GM15510 (cell line): ENCODE data around the gene INTS1.

Experiments used
- POLR2A ChIP-seq: IDR thresholded peaks from 3 replicates; pipeline ENCODE4 v1.6.1; 2011; ENCODE audit warnings: borderline replicate concordance; ENCODE audit not compliant: insufficient read length; ENCODE audit errors: extremely low read depth

INTS1 gene

DNA sequence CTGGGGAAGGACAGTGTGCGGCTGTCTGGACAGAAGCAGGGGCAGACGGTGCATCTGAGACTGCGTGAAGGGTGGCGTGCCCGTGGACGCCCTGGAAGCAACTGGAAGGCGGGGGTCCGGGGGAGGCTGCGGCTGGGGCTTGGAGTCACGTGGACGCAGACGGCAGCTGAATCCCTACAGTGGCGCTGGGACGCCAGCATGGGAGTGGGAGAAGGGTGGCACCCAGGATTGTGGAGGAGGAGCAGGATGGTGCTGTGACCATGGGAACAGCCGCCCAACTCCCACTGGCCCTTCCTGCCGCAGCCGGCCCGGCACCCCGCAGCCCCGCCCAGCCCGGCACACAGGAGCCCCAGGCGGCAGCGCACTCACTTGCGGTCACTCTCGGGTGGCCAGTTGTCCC lies 9.7 kb downstream of the INTS1 start:
- peak; percentile 11 for TF ChIP-seq POLR2A

DNA sequence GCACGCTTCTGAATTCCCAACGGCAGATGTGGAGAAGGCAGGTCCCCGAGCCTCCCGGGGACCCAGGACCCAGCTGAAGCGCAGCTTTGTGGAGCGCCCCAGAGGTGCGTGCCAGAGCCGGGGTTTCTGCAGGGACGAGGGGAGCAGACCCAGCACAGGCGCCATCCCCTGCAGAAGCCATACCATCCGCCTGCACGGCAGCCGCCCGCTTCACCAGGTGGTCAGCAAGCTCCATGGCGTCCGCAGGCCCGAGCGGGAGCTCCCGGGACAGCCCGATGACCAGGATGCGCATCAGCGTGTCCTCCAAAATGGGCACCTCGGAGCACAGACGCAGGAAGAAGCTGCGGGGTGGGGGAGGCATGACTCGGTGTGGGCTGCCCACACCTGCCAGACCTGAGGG lies 10.6 kb downstream of the INTS1 start:
- TF ChIP-seq POLR2A: no peak

DNA sequence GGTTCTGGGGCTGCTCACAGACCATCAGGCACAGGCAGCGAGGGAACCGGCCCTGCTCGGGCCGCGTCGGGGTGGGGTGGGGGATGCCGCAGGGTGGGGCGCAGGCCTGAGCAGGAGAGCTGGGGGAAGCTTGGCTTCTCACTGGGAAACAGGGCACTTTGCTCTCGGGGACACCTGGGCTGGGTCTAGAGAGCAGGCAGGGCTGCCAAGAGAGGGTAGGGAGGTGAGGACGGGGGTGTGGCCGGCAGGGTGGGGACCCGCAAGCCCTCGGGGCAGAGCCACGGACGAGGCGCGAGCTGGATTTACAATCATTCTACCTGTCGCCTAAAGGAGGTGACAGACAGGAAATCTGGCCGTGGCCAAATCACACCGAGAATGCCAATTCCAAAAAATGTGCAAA lies 11.1 kb downstream of the INTS1 start:
- no peak for TF ChIP-seq POLR2A

DNA sequence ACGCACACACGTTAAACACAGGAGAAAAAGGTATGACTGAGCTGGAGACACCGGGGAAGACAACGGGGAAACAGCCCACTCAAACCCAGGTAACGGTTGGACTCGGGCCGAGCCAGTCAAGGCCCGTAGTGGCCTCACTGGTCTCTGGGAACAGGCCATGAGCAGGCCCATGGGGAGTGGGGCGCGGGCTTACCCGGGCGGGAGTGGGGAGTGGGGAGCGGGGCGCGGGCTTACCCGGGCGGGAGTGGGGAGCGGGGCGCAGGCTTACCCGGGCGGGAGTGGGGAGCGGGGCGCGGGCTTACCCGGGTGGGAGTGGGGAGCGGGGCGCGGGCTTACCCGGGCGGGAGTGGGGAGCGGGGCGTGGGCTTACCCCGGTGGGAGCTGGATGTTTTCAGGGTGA lies 11.5 kb downstream of the INTS1 start:
- no peak for TF ChIP-seq POLR2A

DNA sequence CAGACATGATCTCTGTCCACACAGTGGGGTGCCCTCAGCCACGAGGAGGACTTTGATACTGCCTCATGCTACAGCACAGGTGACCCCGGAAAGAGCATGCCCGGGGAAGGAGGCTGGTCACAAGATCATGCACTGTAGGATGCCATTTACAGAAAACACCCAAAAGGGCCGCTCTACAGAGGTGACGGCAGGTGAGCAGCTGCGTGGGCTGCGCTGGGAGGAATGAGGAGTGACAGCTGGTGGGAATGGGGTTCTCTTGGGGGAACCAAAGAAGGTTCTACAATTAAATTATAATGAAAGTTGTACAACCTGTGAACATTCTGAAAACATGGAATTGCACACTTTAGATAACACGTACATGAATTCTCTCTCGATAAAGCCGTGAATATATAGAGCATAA lies 12.0 kb downstream of the INTS1 start:
- TF ChIP-seq POLR2A: no peak

DNA sequence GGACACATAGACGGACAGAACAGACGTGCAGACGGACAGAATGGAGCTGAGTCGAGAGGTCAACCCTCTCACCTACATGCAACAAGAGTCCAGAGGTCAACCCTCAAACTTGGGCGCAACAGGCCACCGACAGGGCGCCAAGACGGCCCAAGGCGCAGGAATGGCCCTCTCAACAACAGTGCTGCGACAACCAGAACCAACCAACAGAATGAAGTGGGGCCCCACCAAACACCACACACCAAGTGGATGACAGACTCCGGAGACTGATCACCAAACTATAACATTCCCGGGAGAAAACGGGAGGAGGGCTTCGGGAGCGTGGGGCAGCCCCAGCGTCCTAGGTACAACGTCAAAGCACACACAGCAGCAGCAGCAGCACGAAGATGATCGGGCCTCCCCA lies 13.4 kb downstream of the INTS1 start:
- TF ChIP-seq POLR2A: no peak

DNA sequence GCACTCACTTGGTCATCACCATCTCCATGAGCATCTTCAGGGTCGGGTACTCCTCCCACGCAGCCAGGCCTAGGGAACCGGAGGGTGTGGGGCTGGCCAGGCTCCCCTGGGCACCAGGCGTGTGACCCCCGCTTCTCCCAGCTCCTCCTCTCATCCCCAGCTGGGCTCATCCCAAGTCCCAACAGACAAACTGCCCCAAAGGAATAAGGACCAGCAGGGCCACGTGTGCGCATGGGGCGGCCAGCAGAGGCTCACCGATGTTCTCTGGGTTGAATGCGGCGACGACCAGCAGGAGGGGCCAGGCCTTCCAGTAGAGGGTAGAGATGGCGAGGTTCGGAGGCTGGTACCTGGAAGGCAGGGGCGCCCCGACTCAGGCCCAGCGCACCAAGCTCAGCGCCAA lies 14.9 kb downstream of the INTS1 start:
- no peak for TF ChIP-seq POLR2A

DNA sequence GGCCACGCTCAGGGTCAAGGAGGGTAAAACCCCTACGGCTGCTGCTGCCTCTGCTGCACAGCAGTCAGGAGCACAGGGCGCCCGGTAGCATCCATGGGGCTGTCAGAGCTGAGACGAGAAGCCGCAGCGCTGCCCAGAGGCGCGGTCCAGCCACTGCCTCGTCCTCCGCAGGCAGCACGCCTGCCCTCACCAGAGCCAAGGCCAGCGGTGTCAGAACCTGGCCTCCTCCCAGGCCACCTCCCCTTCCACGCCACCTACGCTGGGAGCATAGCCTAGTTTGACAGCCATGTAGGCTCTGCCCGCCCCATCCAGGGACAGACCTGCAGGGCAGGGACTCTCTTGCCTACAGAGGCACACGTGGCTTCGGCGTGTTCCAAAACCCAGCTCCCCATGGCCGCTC lies 16.2 kb downstream of the INTS1 start:
- TF ChIP-seq POLR2A: no peak

DNA sequence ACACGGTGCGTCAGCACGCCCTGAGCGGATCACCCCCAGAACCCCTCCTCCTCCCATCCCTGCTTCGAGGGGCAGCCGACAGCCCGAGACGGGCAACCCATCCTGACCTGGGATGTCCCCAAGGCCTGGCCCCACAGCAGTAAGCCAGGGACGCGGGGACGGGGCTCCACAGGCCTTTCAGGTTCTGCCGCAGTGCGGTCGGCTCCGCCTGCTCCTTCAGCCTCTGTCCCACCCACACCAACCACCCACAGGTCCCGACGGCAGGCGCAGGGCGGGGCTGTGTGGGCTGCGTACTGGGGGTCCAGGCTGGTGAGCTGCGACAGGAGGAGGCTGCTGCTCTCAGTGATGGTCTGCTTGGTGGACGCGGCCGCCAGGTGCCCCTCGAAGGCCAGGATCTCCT lies 16.7 kb downstream of the INTS1 start:
- no peak for TF ChIP-seq POLR2A

DNA sequence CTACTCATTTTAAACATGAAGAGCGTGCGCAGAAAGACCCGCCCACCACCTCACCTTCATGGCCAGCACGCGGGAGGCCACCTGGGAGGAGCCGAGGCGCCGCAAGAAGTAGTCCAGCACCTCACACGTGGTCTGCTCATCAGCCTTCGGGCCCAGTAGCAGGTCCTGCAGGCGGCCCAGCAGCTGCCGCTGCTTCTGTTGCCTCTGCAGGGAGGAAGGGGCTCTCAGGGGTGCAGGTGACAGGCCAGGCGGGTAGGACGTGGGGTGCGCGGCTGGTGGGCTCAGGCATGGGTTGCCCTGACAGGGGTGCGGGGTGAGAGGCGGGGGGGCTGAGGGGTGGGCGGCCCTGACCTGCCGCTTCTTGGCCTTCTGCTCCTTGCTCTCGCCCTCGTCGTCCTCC lies 17.6 kb downstream of the INTS1 start:
- no peak for TF ChIP-seq POLR2A

DNA sequence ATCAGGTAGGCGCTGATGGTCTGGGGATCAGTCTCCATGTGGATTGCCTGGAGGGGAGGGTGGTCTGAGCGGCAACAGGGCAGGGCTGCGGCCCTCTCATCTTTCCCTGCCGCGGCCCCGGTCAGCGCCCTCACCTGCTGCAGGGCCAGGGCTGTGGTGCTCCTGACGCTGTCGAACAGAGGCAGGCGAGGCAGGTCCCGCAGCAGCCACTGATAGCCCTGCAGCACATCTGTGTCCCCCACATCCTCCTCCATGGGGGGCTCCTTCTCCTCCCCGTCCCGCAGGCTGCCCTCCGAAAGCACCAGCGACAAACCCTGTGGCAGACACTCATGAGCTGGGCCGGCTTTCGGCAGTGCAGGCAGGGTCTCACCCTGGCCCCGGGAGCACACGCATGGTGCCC lies 19.0 kb downstream of the INTS1 start:
- TF ChIP-seq POLR2A: no peak

DNA sequence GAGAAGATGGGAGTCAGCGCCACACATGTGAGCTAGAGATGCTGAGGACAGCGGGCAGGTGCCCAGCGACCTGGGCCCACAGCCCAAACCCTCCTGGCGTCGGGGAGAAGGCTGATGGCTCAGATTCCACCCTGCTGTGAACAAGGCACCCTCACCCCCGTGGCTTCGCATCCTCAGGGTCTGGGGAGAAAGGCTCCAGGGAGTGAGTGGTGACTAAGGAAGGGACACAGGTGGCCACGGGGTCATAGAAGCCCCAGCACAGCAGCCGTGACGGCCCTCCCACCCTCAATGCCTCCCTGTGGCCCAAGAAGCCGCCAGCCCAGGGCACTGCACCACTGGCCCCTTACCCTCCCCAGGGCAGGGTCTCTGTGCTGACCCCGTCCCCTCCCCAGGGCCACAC lies 19.6 kb downstream of the INTS1 start:
- no peak for TF ChIP-seq POLR2A

DNA sequence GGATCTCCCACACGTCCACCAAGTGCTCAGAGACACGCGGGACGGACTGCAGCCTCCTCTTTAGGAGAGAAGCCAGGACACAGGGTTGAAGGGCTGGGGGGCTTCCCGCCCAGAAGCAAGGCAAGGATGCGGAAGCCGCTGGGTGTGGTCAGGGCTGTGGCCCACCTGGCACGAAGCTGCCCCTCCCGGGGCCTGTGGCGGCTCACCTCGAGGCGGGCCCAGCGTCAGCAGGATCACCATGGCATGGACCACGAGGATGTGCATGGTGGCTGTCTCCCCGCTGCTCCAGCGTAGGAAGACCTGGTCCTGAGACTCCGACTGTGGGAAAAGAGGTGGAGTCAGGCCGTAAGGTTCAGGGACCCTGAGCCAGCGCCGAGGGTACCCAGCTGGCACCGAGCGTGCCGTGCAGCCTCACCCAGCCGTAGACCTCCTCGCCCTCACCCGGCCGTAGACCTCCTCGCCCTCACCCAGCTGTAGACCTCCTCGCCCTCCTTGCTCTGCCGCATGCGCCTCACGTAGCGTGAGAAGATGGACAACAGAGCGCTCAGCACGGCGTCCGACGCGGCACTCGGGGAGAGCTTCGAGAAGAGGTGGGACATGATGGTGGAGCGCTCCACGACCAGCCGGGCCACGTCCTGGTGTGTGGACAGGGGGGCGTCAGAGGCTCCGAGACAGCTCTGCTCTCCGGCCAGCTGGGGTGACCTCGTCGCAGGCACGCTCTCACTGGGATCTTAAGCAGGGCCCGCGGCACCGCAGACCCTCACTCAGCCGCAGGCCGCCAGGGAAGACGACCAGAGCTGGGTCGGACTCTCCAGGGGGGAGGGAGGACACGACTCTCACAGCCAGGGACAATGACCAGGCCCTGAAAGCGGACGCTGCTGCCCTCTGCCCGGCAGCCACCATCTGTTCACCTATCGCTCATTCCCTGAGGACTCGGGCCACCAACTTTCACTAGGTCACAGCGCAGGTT lies 20.4 kb downstream of the INTS1 start:
- TF ChIP-seq POLR2A: no peak

DNA sequence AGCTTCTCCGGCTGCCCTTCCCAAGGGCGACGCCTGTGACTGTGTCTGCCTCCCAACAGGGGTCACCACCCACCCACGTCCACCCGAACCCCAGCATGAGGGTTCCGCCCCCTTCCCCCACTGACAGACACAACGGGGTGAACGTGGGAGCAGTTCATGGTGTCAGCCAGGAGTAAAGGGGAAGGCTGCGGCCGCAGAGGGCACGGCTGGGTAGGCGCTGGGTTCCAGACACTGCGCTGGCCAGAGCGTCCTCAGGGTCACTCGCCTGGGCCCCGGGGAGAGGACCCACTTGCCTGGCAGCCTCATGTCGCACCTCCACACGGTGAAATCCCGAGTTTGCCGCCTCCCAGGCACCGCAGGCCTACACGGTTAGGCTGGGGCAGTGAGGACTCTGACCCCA lies 21.1 kb downstream of the INTS1 start:
- TF ChIP-seq POLR2A: no peak

DNA sequence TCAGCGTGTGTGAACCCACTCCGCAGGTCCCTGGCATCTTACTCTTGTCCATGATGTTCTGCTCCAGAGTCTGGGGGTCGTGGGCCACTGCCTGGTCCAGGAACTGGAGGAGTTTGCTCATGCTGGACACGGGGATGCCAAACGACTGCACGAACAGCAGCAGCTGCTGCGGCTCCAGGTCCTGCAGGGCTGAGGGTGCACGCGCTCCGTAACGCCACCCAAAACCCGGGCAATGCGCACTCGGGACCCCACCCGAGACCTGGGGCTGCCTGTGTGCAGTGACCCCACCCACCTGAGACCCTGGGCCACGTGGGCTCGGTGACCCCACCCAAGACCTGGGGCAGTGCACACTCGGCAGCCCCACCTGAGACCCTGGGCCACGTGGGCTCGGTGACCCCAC lies 22.9 kb downstream of the INTS1 start:
- TF ChIP-seq POLR2A: no peak

DNA sequence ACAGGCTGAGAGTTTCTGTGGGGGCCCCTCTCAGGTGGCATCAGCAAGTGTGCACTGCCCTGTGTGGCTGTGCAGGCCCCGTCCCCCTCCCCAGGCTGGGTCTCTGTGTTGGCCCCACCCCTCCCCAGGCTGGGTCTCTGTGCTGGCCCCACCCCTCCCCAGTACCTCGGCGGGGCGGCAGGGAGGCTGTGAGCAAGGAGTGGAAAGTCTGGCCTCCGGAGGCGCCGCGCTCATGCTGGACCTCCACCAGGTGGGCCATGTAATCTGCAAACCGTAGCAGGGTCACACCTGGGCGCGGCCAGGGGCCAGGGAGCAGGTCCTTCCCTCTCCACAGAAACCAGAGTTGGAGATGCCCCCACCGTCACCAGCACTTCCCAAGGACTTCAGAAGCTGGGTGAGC lies 23.5 kb downstream of the INTS1 start:
- no peak for TF ChIP-seq POLR2A
